ENCODE measurements around the gene KRTAP5-4.
A peak's percentile ranks its signal among the peaks of the same experiment; 100 is the strongest.
"Not testable (repeated sequence)": the region's sequence is repeated elsewhere in the genome, so short reads cannot be mapped to it uniquely, and the experiment has no call there.

Gene KRTAP5-4

GRCh38 chr11:1598406-1598805 lies 23.5 kb downstream of the KRTAP5-4 start:
- DNase-seq = not testable (repeated sequence)

GRCh38 chr11:1597994-1598380 lies 24.0 kb downstream of the KRTAP5-4 start, which contains the start of gene KRTAP5-2:
Gene KRTAP5-2 (minus strand): TSS chr11:1598294. CDS start chr11:1598250, 44 bp downstream.
- DNase-seq = no peak

DNA sequence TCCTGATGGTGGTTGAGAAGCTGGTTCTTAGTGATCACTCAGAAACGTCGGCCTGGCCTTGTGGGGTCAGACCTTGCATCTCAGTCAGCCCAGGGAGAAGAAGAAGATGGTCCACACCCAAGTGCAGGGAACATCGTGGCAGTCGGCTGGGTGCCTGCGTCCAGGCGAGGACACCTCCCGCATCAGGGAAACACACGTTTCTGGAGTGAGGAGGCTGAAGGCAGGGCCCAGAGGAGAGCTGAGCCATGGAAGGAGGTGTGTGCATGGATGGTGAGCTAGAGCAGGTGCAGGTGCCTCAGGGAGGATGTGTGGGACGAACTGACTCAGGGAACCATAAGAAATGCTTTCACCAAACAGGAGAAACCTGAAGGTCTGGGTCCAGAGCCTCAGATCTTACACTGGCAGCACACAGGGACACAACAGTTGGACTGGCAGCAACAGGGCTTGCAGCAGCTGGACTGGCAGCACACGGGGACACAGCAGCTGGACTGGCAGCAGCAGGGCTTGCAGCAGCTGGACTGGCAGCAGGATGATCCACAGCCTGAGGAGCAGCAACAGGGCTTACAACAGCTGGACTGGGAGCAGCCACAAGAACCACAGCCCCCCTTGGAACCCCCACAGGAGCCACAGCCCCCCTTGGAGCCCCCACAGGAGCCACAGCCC lies 24.5 kb downstream of the KRTAP5-4 start:
- no peak for DNase-seq

GRCh38 chr11:1596576-1597121 lies 25.3 kb downstream of the KRTAP5-4 start:
- not testable (repeated sequence) for DNase-seq

- not testable (repeated sequence) for DNase-seq
These were observed 25.9 kb downstream of the KRTAP5-4 start for GRCh38 chr11:1595994-1596575.

- DNase-seq = no peak
These were observed 29.3 kb downstream of the KRTAP5-4 start for GRCh38 chr11:1592628-1593027.

GRCh38 chr11:1589996-1590395 lies 31.9 kb downstream of the KRTAP5-4 start:
- DNase-seq = no peak

DNA sequence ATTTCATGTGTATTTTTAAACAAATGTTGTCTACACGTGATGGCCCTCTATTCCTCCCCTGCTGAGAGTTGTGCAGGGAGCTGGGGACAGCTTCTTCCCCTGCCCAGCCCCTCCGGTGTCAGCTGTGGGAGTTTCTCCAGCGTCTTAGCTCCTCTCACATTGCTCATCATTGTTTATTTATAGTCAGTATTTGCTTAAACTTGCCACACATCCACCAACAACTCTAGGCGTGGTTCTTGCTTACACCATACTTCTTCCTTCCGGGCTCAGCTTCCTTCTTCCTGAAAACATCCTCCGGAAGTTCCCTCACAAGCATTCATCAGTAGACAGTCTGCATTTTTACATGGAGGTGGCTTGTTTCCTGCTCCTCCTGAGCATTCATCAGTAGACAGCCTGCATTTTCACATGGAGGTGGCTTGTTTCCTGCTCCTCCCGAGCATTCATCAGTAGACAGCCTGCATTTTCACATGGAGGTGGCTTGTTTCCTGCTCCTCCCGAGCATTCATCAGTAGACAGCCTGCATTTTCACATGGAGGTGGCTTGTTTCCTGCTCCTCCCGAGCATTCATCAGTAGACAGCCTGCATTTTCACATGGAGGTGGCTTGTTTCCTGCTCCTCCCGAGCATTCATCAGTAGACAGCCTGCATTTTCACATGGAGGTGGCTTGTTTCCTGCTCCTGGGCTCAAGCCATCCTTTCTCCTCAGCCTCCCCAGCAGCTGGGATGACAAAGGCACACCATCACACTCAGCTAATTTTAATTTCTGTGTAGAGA lies 32.6 kb downstream of the KRTAP5-4 start:
- DNase-seq = peak; percentile 39

GRCh38 chr11:1586699-1587098 lies 35.2 kb downstream of the KRTAP5-4 start:
- no peak for DNase-seq

DNA sequence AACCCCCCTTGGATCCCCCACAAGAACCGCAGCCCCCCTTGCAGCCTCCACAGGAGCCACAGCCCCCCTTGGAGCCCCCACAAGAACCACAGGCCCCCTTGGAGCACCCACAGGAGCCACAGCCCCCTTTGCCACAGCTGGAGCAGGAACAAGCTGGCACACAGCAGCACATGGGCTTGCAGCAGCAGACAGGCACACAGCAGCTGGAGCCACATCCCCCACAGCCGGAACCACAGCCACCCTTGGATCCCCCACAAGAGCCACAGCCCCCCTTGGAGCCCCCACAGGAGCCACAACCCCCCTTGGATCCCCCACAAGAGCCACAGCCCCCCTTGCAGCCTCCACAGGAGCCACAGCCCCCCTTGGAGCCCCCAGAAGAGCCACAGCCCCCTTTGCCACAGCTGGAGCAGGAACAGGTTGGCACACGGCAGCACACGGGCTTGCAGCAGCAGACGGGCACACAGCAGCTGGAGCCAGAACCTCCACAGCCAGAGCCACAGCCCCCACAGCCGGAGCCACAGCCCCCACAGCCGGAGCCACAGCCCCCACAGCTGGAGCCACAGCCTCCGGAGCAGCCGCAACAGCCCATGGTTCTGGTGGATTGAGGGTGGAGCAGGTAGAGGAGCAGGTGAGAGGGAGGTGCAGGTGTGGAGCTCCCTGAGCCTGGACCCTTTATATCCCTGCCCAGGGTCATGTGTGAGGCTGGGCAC lies 37.1 kb downstream of the KRTAP5-4 start, which contains the start of gene KRTAP5-1:
Gene KRTAP5-1 (minus strand): TSS at position 623 of the 710 bp plus-strand sequence. CDS start 34 bp downstream, at position 589.
- not testable (repeated sequence) for DNase-seq

- DNase-seq = not testable (repeated sequence)
These were observed 39.0 kb downstream of the KRTAP5-4 start for GRCh38 chr11:1582909-1583308.

DNA sequence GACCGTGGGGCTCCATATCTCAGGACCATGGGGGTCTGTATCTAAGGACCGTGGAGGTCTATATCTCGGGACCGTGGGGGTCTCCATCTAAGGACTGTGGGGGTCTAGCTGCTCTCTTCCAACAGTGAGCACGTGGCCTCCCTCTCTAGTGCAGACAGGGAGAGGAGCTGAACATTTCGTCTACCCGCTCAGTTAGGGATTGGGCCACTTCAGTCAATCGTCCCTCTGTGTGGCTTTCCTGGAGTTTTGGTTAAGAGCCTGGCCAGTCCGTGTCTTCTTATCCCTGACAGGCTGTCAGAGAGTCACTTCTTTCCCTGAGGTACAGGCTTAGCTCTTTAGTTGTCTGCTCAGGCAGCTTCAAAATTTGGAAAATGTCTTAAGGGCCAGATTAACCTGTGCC lies 40.0 kb downstream of the KRTAP5-4 start:
- no peak for DNase-seq

DNA sequence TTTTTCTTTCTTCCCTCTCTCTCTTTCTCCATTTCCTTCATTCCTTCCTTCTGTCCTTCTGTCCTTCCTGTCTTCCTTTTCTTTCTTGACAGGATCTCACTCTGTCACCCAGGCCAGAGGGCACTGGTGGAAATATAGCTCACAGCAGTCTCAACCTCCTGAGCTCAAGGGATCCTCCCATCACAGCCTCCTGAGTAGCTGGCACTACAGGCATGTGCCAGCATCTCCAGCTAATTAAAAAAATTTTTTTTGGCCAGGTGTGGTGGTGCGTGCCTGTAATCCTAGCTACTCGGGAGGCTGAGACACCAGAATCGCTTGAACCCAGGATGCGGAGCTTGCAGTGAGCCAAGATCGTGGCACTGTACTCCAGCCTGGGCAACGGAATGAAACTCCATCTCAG lies 45.1 kb downstream of the KRTAP5-4 start:
- no peak for DNase-seq

GRCh38 chr11:1575756-1576155 lies 46.2 kb downstream of the KRTAP5-4 start:
- not testable (repeated sequence) for DNase-seq

DNA sequence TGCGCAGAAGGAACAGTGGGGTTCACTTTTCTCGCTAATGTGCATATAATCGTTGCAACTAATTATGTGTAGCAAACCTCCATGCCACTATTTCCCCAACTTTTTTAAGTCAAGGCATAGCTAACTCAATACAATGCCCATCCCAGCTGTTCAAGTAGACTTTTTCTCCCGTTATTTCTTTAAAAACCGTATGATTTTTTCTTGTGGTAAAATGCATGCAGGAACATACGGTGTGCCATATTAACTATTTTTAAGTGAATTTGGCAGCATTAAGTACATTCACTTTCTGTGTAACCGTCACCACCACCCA lies 47.0 kb downstream of the KRTAP5-4 start:
- DNase-seq = no peak

- peak; percentile 63 for DNase-seq
These were observed 47.6 kb downstream of the KRTAP5-4 start for GRCh38 chr11:1574238-1574932.

DNA sequence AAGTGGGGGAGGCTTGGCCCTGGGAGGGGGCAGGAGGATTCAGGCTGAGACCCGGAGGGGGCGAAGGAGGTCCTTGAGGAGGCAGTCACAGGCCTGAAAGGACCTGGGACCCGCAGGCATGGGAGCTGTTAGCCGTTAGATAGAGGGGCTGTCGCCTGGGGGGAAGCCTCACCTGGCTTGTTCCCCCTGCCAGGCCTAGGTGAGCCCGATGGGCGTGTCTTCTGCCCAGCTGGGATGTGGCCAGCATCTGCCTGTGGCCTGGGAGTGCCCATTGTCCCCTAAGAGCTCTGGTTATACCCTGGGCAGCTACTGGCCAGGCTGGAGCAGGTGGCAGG lies 48.1 kb downstream of the KRTAP5-4 start:
- no peak for DNase-seq

DNA sequence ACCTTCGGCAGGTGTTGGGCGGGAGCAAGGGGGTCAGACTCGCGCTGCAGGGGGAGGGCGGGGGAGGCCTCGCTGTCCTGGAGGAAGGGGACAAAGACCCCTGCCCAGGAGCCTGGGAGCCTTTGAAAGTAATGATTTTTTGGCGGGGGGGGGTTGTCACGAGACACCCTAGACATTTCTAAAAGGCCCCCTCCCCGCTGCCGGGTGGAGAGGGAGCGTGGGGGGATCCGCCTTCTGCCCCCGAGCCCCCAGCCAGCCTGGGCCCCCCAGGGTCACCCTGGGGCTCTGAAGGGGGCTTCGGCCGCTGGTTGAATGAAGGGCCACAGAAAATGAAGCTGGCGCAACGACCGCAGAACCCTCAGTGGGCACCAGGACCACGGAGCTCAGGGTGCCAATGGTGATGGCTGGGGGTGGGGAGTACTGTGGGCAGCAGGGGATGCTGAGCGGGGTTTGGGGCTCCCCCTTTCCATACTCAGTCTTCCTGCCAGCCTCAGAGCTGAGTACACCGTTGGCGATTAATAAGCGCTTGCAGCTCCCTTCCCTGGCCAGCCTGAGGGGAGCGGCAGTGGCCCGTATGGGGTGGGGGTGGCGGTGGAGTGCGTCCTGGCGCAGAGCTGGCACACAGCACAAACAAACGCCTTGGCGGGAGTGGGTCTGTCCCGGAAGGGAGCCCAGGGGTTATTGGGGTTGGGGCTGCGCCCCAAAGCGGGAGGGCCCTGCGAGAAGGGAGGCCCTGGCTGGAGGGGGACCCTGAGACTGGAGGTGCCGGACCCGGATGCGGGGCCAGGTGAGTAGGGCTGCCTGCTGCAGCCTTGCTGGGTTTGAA lies 48.6 kb downstream of the KRTAP5-4 start:
- peak; percentile 34 for DNase-seq

DNA sequence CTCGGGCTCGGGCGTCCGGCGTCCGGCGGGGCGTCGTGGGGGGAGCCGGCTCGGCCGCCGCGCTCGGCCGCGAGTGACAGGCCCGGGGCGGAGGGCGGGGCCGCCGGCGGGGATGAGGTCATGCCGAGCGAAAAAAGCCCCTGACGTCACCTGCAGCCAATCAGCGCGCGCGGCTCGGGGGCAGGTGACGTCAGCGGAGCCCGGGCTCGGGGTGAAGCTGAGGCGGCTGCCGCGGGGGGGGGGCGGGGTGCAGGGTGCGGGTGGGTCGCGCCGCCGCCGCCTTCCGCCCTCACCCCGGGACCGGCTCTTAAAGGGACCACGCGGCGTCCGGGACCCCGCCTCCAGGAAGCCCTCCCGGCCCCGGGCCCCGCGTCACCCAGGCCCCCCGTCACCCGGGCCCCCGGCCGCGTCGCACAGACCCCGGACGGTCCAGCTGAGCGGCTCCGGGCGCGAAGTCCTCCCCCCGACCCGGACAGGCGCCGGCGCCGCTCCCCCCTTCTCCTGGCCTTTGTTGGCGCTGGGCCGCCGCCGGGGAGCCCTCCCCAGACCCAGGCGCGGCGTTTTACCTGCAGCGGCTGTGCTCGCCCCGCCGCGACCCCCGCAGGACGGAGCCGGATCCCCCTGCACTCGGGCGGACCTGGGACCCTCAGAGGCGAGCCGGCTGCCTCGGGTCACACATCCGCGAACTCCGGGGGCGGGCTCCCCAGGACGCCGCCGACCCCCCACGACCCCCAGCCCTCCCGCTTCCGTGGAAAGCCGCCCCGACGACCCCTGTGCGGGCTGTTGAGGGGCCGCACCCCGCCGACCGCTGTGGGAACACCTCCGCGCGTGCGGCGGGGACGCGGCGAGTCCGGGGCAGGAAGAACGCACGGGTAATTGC lies 49.5 kb downstream of the KRTAP5-4 start, which contains the start of gene DUSP8:
Gene DUSP8 (minus strand): TSS at position 75 of the 880 bp plus-strand sequence. CDS start 6,445 bp downstream, outside the sequence.
- peak; percentile 96 for DNase-seq

DNA sequence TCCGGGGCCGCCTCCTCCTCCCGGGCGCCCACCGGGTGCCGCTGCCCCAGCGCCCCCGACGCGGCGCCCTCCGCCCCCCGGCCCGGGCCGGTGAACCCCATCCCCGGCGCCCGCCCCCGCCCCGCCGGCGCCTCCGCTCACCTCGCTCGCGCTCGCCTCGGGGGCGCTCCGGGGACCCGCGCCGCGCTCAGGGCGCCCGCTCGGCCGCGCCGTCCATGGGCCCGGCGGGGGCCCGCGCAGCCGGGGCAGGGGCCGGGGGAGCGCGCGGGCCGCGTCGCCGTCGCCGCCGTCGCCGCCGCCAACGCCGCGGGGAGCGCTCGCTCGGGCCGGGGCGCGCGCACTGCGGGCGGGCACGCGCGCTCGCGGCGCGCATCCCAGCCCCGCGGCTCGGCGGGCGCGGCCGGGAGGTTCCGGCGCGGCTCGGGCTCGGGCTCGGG lies 50.2 kb downstream of the KRTAP5-4 start:
- no peak for DNase-seq
